Colonic mucosa (tissue), 4 donors: ENCODE results near the gene EYA2. TPM values are rescaled to one million over a fixed set of nuclear protein-coding genes. Genes with fewer than 3 reads are reported as not detected.

ENCODE experiments used
- DNase-seq: peaks from one replicate; pipeline ENCODE4 v3.0.0-alpha.2; 2020
- H3K27ac ChIP-seq: fragments of 200-600 bp; one replicate; pipeline ENCODE4 v1.8.0; 2021
- H3K27me3 ChIP-seq: fragments of 200-600 bp; one replicate; pipeline ENCODE4 v1.8.0; 2021
- H3K36me3 ChIP-seq: fragments of 200-600 bp; one replicate; pipeline ENCODE4 v1.8.0; 2021
- H3K4me1 ChIP-seq: fragments of 200-600 bp; one replicate; pipeline ENCODE4 v1.8.0; 2021; ENCODE audit warnings: mild to moderate bottlenecking
- H3K4me3 ChIP-seq: fragments of 200-600 bp; one replicate; pipeline ENCODE4 v1.8.0; 2021
- H3K9ac ChIP-seq, 2 donors: one replicate each; pipeline ENCODE4 v1.7.0; 2013; ENCODE audit warnings: control low read depth in 2 of 2, low read depth in 2 of 2, low read length in 2 of 2
- H3K9me3 ChIP-seq: fragments of 200-600 bp; one replicate; pipeline ENCODE4 v1.8.0; 2021
- CTCF ChIP-seq: fragments of 200-600 bp; IDR thresholded peaks from one replicate; pipeline ENCODE4 v1.8.0; 2022; ENCODE audit warnings: antibody characterized with exemption, mild to moderate bottlenecking
- intact Hi-C: fragments of 100-400 bp; cut with DNase I; formaldehyde crosslinking; loops from one replicate; pipeline ENCODE4 v1.14.1; 2022
- total RNA-seq, 2 donors: library from RNA; stranded (reverse); fragmentation: NEBNext Ultra II Directional in 1 of 2; extraction: Animal tissue kit (Norgen Biotek cat#: 25700) in 1 of 2; gene quantifications; one replicate each; pipeline ENCODE4 v1.2.1, GENCODE V29; 2021
- donor health status: healthy.
- donor health status: DM: no; HTN: no; CAD: no.
- donor health status: DM: no; HTN: no; CAD: no.

Gene EYA2
- total RNA-seq, 2 donors from 2014 or later, result 8.9 to 16.8 TPM

- H3K27me3 ChIP-seq, result no peaks in the 10 kb centered on the region
- no peak overlapping the region for H3K4me3 ChIP-seq
- no peak overlapping the region for H3K27ac ChIP-seq
- H3K36me3 ChIP-seq, result no peaks in the 10 kb centered on the region
- intact Hi-C loops, result no loop called here
- no peaks in the 10 kb centered on the region for H3K4me1 ChIP-seq
- TF ChIP-seq CTCF, result no peak
- H3K9me3 ChIP-seq, result no peaks in the 10 kb centered on the region
- no peak for DNase-seq
- no peak overlapping the region for H3K9ac ChIP-seq
Observed at GRCh38 chr20:47179267-47179666, 284.6 kb downstream of the EYA2 start.

- Histone ChIP-seq H3K9me3 (no peaks in the 10 kb centered on the region), H3K4me3 (no peak overlapping the region), H3K9ac (no peak overlapping the region), H3K36me3 (no peaks in the 10 kb centered on the region), H3K4me1 (no peaks in the 10 kb centered on the region), H3K27ac (no peak overlapping the region), H3K27me3 (no peaks in the 10 kb centered on the region)
- no peak for TF ChIP-seq CTCF
- peak; percentile 41 for DNase-seq
- intact Hi-C loops, result no loop called here
Observed at GRCh38 chr20:47181056-47181862, 286.6 kb downstream of the EYA2 start.

- Histone ChIP-seq H3K27me3 (no peaks in the 10 kb centered on the region), H3K27ac (no peak overlapping the region), H3K9me3 (no peaks in the 10 kb centered on the region), H3K4me3 (no peak overlapping the region), H3K4me1 (no peaks in the 10 kb centered on the region), H3K36me3 (no peaks in the 10 kb centered on the region), H3K9ac (no peak overlapping the region)
- TF ChIP-seq CTCF, result no peak
- DNase-seq, result no peak
- intact Hi-C loops, result no loop called here
Observed at GRCh38 chr20:47183367-47183766, 288.7 kb downstream of the EYA2 start.

GRCh38 chr20:47187450-47188195 is 293.0 kb downstream of the EYA2 start:
- H3K27ac ChIP-seq, result no peak overlapping the region
- no peaks in the 10 kb centered on the region for H3K36me3 ChIP-seq
- DNase-seq, result no peak
- no peaks in the 10 kb centered on the region for H3K9me3 ChIP-seq
- intact Hi-C loops, result no loop called here
- H3K4me1 ChIP-seq, result no peaks in the 10 kb centered on the region
- H3K27me3 ChIP-seq, result no peaks in the 10 kb centered on the region
- no peak for TF ChIP-seq CTCF
- H3K9ac ChIP-seq, result no peak overlapping the region
- no peak overlapping the region for H3K4me3 ChIP-seq

GRCh38 chr20:47188540-47188939 is 293.9 kb downstream of the EYA2 start:
- intact Hi-C loops, result no loop called here
- no peak for DNase-seq
- no peaks in the 10 kb centered on the region for H3K4me1 ChIP-seq
- H3K27me3 ChIP-seq, result no peaks in the 10 kb centered on the region
- no peaks in the 10 kb centered on the region for H3K36me3 ChIP-seq
- no peak overlapping the region for H3K27ac ChIP-seq
- H3K9ac ChIP-seq, result no peak overlapping the region
- no peaks in the 10 kb centered on the region for H3K9me3 ChIP-seq
- TF ChIP-seq CTCF, result no peak
- H3K4me3 ChIP-seq, result no peak overlapping the region
